Loucy (cell line): ENCODE results near the gene ARHGDIG.

Experiments
- H2AFZ ChIP-seq: fragments of 200-600 bp; sonication (generic); 2 replicates; pipeline ENCODE4 v1.6.0; 2016; ENCODE audit warnings: antibody characterized with exemption, mild to moderate bottlenecking, low read length, moderate library complexity
- H3F3A ChIP-seq: fragments of 200-600 bp; 2 replicates; pipeline ENCODE4 v1.6.0; 2016; ENCODE audit warnings: antibody characterized with exemption, low read depth, mild to moderate bottlenecking
- H3K27me3 ChIP-seq: fragments of 200-600 bp; sonication (generic); 2 replicates; pipeline ENCODE4 v1.6.1; 2014; ENCODE audit warnings: low read length, mild to moderate bottlenecking; ENCODE audit not compliant: insufficient read depth, poor library complexity, severe bottlenecking
- H3K36me3 ChIP-seq: fragments of 200-600 bp; sonication (generic); 2 replicates; pipeline ENCODE4 v1.6.1; 2016; ENCODE audit warnings: low read length; ENCODE audit not compliant: insufficient read depth
- H3K4me1 ChIP-seq: fragments of 200-600 bp; sonication (generic); 2 replicates; pipeline ENCODE4 v1.5.1; 2014; ENCODE audit warnings: low read length, mild to moderate bottlenecking; ENCODE audit not compliant: insufficient read depth, poor library complexity, severe bottlenecking
- H3K4me2 ChIP-seq: fragments of 200-600 bp; sonication (generic); 2 replicates; pipeline ENCODE4 v1.6.0; 2014; ENCODE audit warnings: antibody characterized with exemption, low read length, low read depth, mild to moderate bottlenecking; ENCODE audit not compliant: poor library complexity, severe bottlenecking
- H3K4me3 ChIP-seq: fragments of 200-600 bp; sonication (generic); 2 replicates; pipeline ENCODE4 v1.5.1; 2014; ENCODE audit warnings: low read length, mild to moderate bottlenecking, mixed read lengths; ENCODE audit not compliant: poor library complexity, severe bottlenecking
- H3K79me2 ChIP-seq: fragments of 200-600 bp; sonication (generic); 2 replicates; pipeline ENCODE4 v1.6.1; 2014; ENCODE audit warnings: low read length; ENCODE audit not compliant: insufficient read depth
- H3K9ac ChIP-seq: fragments of 200-600 bp; sonication (generic); 2 replicates; pipeline ENCODE4 v1.6.0; 2014; ENCODE audit warnings: mild to moderate bottlenecking, low read depth, low read length, moderate library complexity; ENCODE audit not compliant: poor library complexity, severe bottlenecking
- H3K9me2 ChIP-seq: fragments of 200-600 bp; sonication (generic); replicated peaks from 2 replicates; pipeline ENCODE4 v1.6.1; 2016; ENCODE audit warnings: low read depth, low read length, mixed read lengths
- H3K9me3 ChIP-seq: fragments of 200-600 bp; sonication (generic); 2 replicates; pipeline ENCODE4 v1.6.1; 2014; ENCODE audit warnings: mild to moderate bottlenecking, antibody characterized with exemption, low read length, low read depth; ENCODE audit not compliant: insufficient read depth
- H4K20me1 ChIP-seq: fragments of 200-600 bp; sonication (generic); 2 replicates; pipeline ENCODE4 v1.6.0; 2014; ENCODE audit warnings: antibody characterized with exemption, low read length, mild to moderate bottlenecking; ENCODE audit not compliant: insufficient read depth, poor library complexity, severe bottlenecking
- EZH2phosphoT487 ChIP-seq: fragments of 200-600 bp; IDR thresholded peaks from 2 replicates; pipeline ENCODE4 v1.6.1; 2018; ENCODE audit warnings: antibody characterized with exemption, mild to moderate bottlenecking, moderate library complexity, borderline replicate concordance
- TF ChIP-seq, protein P1 (sequence below): fragments of 200-600 bp; sonication (generic); conservative IDR thresholded peaks from 2 replicates; pipeline ENCODE4 v1.5.1; 2014; ENCODE audit warnings: mild to moderate bottlenecking, antibody characterized with exemption, low read length

The ARHGDIG gene

DNA sequence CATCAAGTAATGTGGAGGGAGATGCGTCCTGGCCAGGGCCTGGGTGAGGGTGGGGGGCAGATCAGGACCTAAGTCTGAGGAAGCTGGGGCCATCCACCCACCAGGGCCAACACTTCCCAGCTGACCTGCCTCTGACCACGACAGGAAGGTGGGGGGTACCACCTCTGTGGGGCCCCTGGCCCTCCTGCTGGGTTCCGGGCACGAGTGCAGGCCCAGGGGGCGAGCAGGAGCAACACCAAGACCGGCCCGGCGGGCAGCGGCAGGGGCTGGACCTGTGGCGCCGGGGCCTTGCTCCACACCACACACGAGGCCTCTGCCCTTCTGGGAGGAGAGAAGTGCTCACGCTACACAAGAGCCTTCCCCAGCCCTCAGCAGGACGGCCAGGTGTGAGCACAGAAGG is 15.9 kb downstream of the ARHGDIG start:
- Histone ChIP-seq H3K9me3 (no peaks in the 10 kb centered on the region), H4K20me1 (no peaks in the 10 kb centered on the region), H3K9ac (no peak overlapping the region), H3K36me3 (no peaks in the 10 kb centered on the region), H3K79me2 (no peaks in the 10 kb centered on the region), H3K9me2 (no peaks in the 10 kb centered on the region), H3K4me2 (no peak overlapping the region), H3K4me3 (no peak overlapping the region), H2AFZ (no peak overlapping the region), H3F3A (no peaks in the 10 kb centered on the region), H3K4me1 (no peaks in the 10 kb centered on the region), H3K27me3 (no peaks in the 10 kb centered on the region)
- no peak for TF ChIP-seq EZH2phosphoT487
- TF ChIP-seq, protein P1, sequence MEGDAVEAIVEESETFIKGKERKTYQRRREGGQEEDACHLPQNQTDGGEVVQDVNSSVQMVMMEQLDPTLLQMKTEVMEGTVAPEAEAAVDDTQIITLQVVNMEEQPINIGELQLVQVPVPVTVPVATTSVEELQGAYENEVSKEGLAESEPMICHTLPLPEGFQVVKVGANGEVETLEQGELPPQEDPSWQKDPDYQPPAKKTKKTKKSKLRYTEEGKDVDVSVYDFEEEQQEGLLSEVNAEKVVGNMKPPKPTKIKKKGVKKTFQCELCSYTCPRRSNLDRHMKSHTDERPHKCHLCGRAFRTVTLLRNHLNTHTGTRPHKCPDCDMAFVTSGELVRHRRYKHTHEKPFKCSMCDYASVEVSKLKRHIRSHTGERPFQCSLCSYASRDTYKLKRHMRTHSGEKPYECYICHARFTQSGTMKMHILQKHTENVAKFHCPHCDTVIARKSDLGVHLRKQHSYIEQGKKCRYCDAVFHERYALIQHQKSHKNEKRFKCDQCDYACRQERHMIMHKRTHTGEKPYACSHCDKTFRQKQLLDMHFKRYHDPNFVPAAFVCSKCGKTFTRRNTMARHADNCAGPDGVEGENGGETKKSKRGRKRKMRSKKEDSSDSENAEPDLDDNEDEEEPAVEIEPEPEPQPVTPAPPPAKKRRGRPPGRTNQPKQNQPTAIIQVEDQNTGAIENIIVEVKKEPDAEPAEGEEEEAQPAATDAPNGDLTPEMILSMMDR = no peak

DNA sequence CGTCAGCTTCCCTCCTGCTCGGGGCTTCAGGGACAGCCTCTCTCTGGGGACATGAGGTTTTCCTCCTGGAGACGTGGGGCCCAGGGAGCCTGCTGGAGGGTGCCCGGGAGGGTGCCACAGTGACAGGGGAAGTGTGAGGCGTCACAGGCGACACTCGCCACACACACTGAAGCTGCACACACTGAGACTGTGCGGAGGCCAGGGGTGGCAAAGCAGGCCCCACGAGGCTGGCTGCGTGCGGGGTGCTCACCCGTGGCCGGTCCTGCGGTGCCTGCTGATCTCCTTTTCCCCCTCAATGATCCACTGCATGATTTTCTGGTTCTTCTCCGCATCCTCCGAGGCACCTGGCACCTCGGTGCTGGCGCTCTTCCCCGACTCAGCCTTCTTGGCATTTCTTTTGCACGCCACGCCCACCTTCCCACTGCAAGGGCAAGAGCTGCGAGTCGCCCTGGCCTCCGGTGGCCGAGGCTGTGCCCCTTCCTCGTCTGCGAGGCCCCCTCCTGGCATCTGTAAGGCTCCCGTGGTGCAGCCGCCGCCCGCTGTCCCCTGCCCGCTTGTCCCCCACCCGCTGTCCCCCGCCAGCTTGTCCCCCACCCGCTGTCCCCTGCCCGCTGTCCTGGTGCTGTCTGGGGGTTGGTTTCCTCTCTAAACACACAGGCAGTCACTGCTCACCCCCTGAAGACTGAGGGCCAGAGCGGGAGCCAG is 16.6 kb downstream of the ARHGDIG start:
- TF ChIP-seq EZH2phosphoT487 = no peak
- TF ChIP-seq, protein P1 = no peak
- Histone ChIP-seq H3K9ac (no peak overlapping the region), H3K27me3 (no peaks in the 10 kb centered on the region), H3K4me3 (no peak overlapping the region), H4K20me1 (no peaks in the 10 kb centered on the region), H3K9me2 (no peaks in the 10 kb centered on the region), H3K36me3 (no peaks in the 10 kb centered on the region), H3K9me3 (no peaks in the 10 kb centered on the region), H2AFZ (no peak overlapping the region), H3K79me2 (no peaks in the 10 kb centered on the region), H3K4me2 (no peak overlapping the region), H3K4me1 (no peaks in the 10 kb centered on the region), H3F3A (no peaks in the 10 kb centered on the region)

DNA sequence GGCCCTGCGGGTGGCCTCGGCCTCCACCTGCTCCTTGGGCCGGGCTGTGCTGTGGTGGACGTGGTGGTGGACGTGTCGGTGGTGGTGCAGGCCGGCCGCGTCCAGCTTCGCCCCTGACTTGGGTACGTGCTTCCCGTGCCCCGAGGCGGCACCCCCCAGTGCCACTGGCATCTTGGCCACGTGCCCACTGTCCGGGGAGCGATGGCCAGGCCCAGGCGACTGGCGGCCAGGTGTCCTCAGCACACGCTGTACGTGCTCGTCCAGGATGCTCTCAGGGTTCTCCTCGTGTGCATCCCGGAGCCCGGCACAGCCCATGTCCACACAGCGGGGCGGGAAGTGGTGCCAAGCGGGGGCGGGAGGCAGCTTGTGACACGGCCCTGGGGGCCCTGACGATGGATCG is 17.4 kb downstream of the ARHGDIG start:
- no peaks in the 10 kb centered on the region for H3K4me1 ChIP-seq
- no peak overlapping the region for H3K4me3 ChIP-seq
- no peaks in the 10 kb centered on the region for H3K9me3 ChIP-seq
- no peak overlapping the region for H3K9ac ChIP-seq
- no peaks in the 10 kb centered on the region for H3K9me2 ChIP-seq
- TF ChIP-seq, protein P1 = no peak
- TF ChIP-seq EZH2phosphoT487 = no peak
- H3K4me2 ChIP-seq = no peak overlapping the region
- no peaks in the 10 kb centered on the region for H3F3A ChIP-seq
- H3K79me2 ChIP-seq = no peaks in the 10 kb centered on the region
- no peaks in the 10 kb centered on the region; the same call in 1 of the 2 replicates for H3K36me3 ChIP-seq
- no peaks in the 10 kb centered on the region for H3K27me3 ChIP-seq
- H4K20me1 ChIP-seq = no peaks in the 10 kb centered on the region
- H2AFZ ChIP-seq = no peak overlapping the region
